RWPE1 (cell line): ENCODE results near the gene FAM81A.

Source experiments
- CTCF ChIA-PET: fragments of 350-600 bp; sonication (Branson Sonifier 250); formaldehyde crosslinking; extraction: SDS; loops from one replicate; lab custom pipeline; 2021; lab: Yijun Ruan, JAX
- POLR2A ChIA-PET: fragments of 400-600 bp; formaldehyde crosslinking; extraction: SDS; loops from one replicate; lab custom pipeline; 2020; ENCODE audit warnings: antibody characterized with exemption; ENCODE audit not compliant: low non-redundant PET; lab: Yijun Ruan, JAX
- DNase-seq: peaks from one replicate; pipeline ENCODE4 v3.0.0; 2012; ENCODE audit warnings: low spot score
- H3K27ac ChIP-seq: fragments of 450-650 bp; 2 replicates; pipeline ENCODE4 v1.5.1; 2017
- CTCF ChIP-seq: fragments of 450-650 bp; conservative IDR thresholded peaks from 2 replicates; pipeline ENCODE4 v1.5.1; 2017; ENCODE audit warnings: low read depth, mild to moderate bottlenecking

The FAM81A gene

GRCh38 chr15:59491062-59491461 is 53.1 kb downstream of the FAM81A start:
- ChIA-PET CTCF (interaction anchor here (0.5 to 1.0 kb wide), 4 partner anchors 42 to 519 kb away, joined by 3 to 8 read pairs (median 5); no protein-coding TSS in a partner anchor), POLR2A (no interaction called here)
- TF ChIP-seq CTCF, result no peak
- H3K27ac ChIP-seq, result no peak overlapping the region
- no peak for DNase-seq

GRCh38 chr15:59492389-59493377 is 54.7 kb downstream of the FAM81A start:
- TF ChIP-seq CTCF, result peak; percentile 92
- ChIA-PET POLR2A (no interaction called here), CTCF (interaction anchor here (0.5 to 1.9 kb wide), 20 partner anchors 14 to 834 kb away, joined by 3 to 6 read pairs (median 3); no protein-coding TSS in a partner anchor)
- DNase-seq, result peak; percentile 66
- H3K27ac ChIP-seq, result no peak overlapping the region

- ChIA-PET CTCF (interaction anchor here (0.6 to 1.6 kb wide), 19 partner anchors 9 to 1290 kb away, joined by 3 to 6 read pairs (median 3); no protein-coding TSS in a partner anchor), POLR2A (no interaction called here)
- H3K27ac ChIP-seq, result no peak overlapping the region
- peak; percentile 82 for DNase-seq
- TF ChIP-seq CTCF, result peak; percentile 82
Measured at GRCh38 chr15:59501597-59501996, 63.6 kb downstream of the FAM81A start.

- CTCF ChIA-PET, result interaction anchor here (0.6 to 2.3 kb wide), 3 partner anchors 14 to 551 kb away, joined by 4 to 6 read pairs (median 5); no protein-coding TSS in a partner anchor
- no peak for TF ChIP-seq CTCF
- POLR2A ChIA-PET, result no interaction called here
- no peak overlapping the region for H3K27ac ChIP-seq
- no peak for DNase-seq
Measured at GRCh38 chr15:59515190-59515589, 77.2 kb downstream of the FAM81A start.

GRCh38 chr15:59516655-59517461 is 78.9 kb downstream of the FAM81A start:
- no peak overlapping the region for H3K27ac ChIP-seq

More at GRCh38 chr15:59516655-59517461, 78.9 kb downstream of the FAM81A start:
- no peak for TF ChIP-seq CTCF
- CTCF ChIA-PET, result interaction anchor here (0.7 to 2.3 kb wide), 5 partner anchors 9 to 572 kb away, joined by 3 to 6 read pairs (median 4); no protein-coding TSS in a partner anchor
- POLR2A ChIA-PET, result no interaction called here
- no peak for DNase-seq
